ENCODE results near the gene GRK6.

DNA sequence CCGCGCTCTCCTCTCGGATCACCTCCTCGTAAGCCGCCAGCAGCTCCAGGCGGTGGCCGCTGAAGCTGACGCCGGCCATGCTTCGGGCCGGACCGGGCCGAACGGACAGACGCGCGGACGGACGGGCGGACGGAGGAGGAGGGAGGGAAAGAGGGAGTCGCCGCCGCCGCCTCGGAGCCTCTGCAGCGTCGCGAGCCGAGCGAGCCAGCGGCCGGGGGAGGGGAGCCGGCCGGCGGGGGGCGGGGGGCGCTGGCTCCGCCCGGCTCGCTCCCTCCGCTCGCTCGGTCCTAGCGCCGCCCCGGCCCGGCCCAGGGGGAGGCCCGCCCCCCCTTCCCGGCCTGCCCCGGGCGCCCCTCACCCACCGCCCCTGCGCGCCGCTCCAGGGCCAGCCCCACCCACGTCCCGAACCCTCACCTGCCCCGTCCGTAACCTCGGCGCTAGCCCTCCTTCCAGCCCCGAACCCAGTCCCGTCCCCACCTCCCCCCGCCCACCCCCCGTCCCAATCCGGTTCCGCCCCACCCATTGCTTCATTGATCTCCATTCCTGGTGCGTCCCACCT lies 47.0 kb downstream of the GRK6 start, which contains the start of gene DBN1:
- TF ChIP-seq, protein P1, sequence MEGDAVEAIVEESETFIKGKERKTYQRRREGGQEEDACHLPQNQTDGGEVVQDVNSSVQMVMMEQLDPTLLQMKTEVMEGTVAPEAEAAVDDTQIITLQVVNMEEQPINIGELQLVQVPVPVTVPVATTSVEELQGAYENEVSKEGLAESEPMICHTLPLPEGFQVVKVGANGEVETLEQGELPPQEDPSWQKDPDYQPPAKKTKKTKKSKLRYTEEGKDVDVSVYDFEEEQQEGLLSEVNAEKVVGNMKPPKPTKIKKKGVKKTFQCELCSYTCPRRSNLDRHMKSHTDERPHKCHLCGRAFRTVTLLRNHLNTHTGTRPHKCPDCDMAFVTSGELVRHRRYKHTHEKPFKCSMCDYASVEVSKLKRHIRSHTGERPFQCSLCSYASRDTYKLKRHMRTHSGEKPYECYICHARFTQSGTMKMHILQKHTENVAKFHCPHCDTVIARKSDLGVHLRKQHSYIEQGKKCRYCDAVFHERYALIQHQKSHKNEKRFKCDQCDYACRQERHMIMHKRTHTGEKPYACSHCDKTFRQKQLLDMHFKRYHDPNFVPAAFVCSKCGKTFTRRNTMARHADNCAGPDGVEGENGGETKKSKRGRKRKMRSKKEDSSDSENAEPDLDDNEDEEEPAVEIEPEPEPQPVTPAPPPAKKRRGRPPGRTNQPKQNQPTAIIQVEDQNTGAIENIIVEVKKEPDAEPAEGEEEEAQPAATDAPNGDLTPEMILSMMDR (IDR thresholded peaks at IDR 0.05), result no peak
- TF ChIP-seq POLR2AphosphoS5 (IDR thresholded peaks at IDR 0.05), result no peak
